T-cell (primary cell): Measurements from ENCODE around the gene PGM1. TPM values are rescaled to one million over a fixed set of nuclear protein-coding genes. Genes with fewer than 3 reads are reported as not detected.

Experiments
- ATAC-seq, 4 experiments: fragments of 200-7000 bp in 3 of 4; fragments of 150-1000 bp in 1 of 4; cut with Tn5 transposase; replicated peaks in 1 of 4; 1 replicate in 3 of 4; 2 replicates in 1 of 4; pipeline ENCODE4 v1.10.0; 2021; ENCODE audit warnings: moderate library complexity in 3 of 4, mild to moderate bottlenecking in 2 of 4, moderate number of reproducible peaks in 1 of 4
- CTCF ChIA-PET, 2 donors: fragments of 300-600 bp; sonication (Branson Sonifier 250); formaldehyde crosslinking; loops; one replicate each; lab custom pipeline; 2022; ENCODE audit warnings: antibody characterized with exemption in 2 of 2; lab: Charles Lee
- POLR2A ChIA-PET, 2 donors: fragments of 300-600 bp; sonication (Branson Sonifier 250); formaldehyde crosslinking; loops; one replicate each; lab custom pipeline; 2022; ENCODE audit warnings: antibody characterized with exemption in 2 of 2; lab: Charles Lee
- DNase-seq, 35 experiments: peaks; one replicate each; pipeline versions ENCODE4 v3.0.0 to v3.0.0-alpha.2; 2013 to 2023
- H3K27ac ChIP-seq: one replicate; pipeline ENCODE4 v1.5.1; 2013; ENCODE audit warnings: low read length
- H3K27me3 ChIP-seq, 2 experiments: replicated peaks in 1 of 2; 1 replicate in 1 of 2; 2 replicates in 1 of 2; pipeline versions ENCODE4 v1.6.1 to v1.7.0; 2013; ENCODE audit warnings: low read length in 1 of 2, mixed read lengths in 1 of 2; ENCODE audit not compliant: control insufficient read depth in 2 of 2, insufficient read depth in 2 of 2; ENCODE audit errors: extremely low read depth in 1 of 2
- H3K36me3 ChIP-seq, 2 donors: 1 replicate in 1 of 2; 2 replicates in 1 of 2; pipeline versions ENCODE4 v1.6.1 to v1.7.0; 2013; ENCODE audit warnings: low read length in 1 of 2; ENCODE audit not compliant: control insufficient read depth in 2 of 2, insufficient read depth in 1 of 2; ENCODE audit errors: extremely low read depth in 1 of 2
- H3K4me1 ChIP-seq, 2 experiments: 1 replicate in 1 of 2; 2 replicates in 1 of 2; pipeline versions ENCODE4 v1.6.1 to v1.7.0; 2013; ENCODE audit warnings: low read length in 2 of 2, mixed read lengths in 1 of 2; ENCODE audit not compliant: insufficient read depth in 2 of 2, control insufficient read depth in 1 of 2; ENCODE audit errors: extremely low read depth in 1 of 2
- H3K4me3 ChIP-seq, 2 donors: 1 replicate in 1 of 2; 2 replicates in 1 of 2; pipeline versions ENCODE4 v1.5.1 to v1.7.0; 2013; ENCODE audit warnings: mild to moderate bottlenecking in 2 of 2, low read length in 1 of 2, moderate library complexity in 1 of 2; ENCODE audit not compliant: control insufficient read depth in 1 of 2; ENCODE audit errors: extremely low read depth in 1 of 2
- H3K9me3 ChIP-seq: 2 replicates; pipeline ENCODE4 v1.7.0; 2013
- H3K27ac Mint-ChIP-seq, 2 donors: one replicate each; pipeline ENCODE4 v1.8.0; 2020 to 2021; ENCODE audit warnings: mild to moderate bottlenecking in 2 of 2, mixed read lengths in 2 of 2
- H3K27me3 Mint-ChIP-seq, 2 donors: one replicate each; pipeline ENCODE4 v1.8.0; 2021 to 2022; ENCODE audit warnings: mixed read lengths in 2 of 2
- H3K36me3 Mint-ChIP-seq: one replicate; pipeline ENCODE4 v1.8.0; 2021; ENCODE audit warnings: mixed read lengths
- H3K4me1 Mint-ChIP-seq, 3 donors: one replicate each; pipeline ENCODE4 v1.8.0; 2020 to 2022; ENCODE audit warnings: mixed read lengths in 3 of 3, mild to moderate bottlenecking in 1 of 3
- H3K4me3 Mint-ChIP-seq, 3 donors: one replicate each; pipeline ENCODE4 v1.8.0; 2020 to 2022; ENCODE audit warnings: mild to moderate bottlenecking in 3 of 3, mixed read lengths in 3 of 3, moderate library complexity in 3 of 3
- H3K9me3 Mint-ChIP-seq, 3 donors: one replicate each; pipeline ENCODE4 v1.8.0; 2020 to 2022; ENCODE audit warnings: mixed read lengths in 3 of 3
- WGBS: methylation state at CpG from one replicate; pipeline ENCODE4 v1.1.5; 2013; ENCODE audit warnings: missing lambda C conversion rate; ENCODE audit not compliant: insufficient coverage; 5-methylcytosine and 5-hydroxymethylcytosine counted together
- total RNA-seq, 35 experiments: library from RNA in 6 of 35; stranded (reverse) in 6 of 35; fragments of 120-200 nt in 1 of 35; gene quantifications; one replicate each; pipeline versions ENCODE4 v1.2.1 to v1.2.4 and lab custom pipeline; 2013 to 2026

The PGM1 gene
- total RNA-seq, 5 donors from 2014 or later (not counting 1 experiment from before 2014, with no cell fraction given): 12.2 to 17.3 (median 15.5) TPM

GRCh38 chr1:63621075-63621474 is 27.9 kb downstream of the PGM1 start:
- POLR2A ChIA-PET: no interaction called here
- ATAC-seq (no peak), DNase-seq (no peak)
- H3K36me3 Mint-ChIP-seq: peaks cover 14% of the 10 kb centered on the region
- H3K9me3 ChIP-seq: no peaks in the 10 kb centered on the region
- H3K27me3 ChIP-seq: no peaks in the 10 kb centered on the region
- H3K27ac ChIP-seq: no peak overlapping the region
- no peak overlapping the region for H3K4me3 ChIP-seq
- H3K9me3 Mint-ChIP-seq: no peaks in the 10 kb centered on the region
- no CpG with 5 or more reads among the region's 3 CpGs for WGBS
- H3K4me1 Mint-ChIP-seq: peaks cover 12 to 15% (median 14%) of the 10 kb centered on the region in 3 donors
- H3K4me1 ChIP-seq: no peaks in the 10 kb centered on the region
- no peak overlapping the region for H3K27ac Mint-ChIP-seq
- H3K27me3 Mint-ChIP-seq: no peaks in the 10 kb centered on the region
- no peak overlapping the region for H3K4me3 Mint-ChIP-seq
- no peaks in the 10 kb centered on the region for H3K36me3 ChIP-seq
- CTCF ChIA-PET: interaction anchor here (0.5 to 1.0 kb wide), 3 partner anchors 624 to 1956 kb away, joined by 3 read pairs; no protein-coding TSS in a partner anchor

DNA sequence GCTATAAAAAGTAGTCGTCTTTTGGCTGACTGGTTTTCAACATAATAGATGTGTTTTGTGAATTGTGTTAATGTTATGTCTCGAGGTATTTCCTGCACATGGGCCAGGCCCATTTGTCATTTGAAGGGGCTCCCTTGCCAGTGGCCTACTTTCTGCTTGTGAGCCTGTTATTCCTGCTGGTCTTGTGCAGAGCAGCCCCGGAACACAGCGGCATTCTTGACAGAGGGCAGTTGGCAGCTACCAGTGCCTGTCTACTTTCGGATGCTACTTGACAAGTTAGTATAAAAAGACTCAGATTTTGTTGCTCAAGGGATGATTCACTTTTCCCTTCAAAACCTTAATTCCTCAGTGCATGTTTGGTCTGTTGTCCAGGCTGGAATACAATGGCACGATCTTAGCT is 28.5 kb downstream of the PGM1 start:
- peaks cover 14% of the 10 kb centered on the region for H3K36me3 Mint-ChIP-seq
- H3K9me3 Mint-ChIP-seq: no peaks in the 10 kb centered on the region
- H3K27ac ChIP-seq: no peak overlapping the region
- H3K27ac Mint-ChIP-seq: no peak overlapping the region
- DNase-seq (no peak), ATAC-seq (no peak)
- ChIA-PET CTCF (no interaction called here), POLR2A (no interaction called here)
- H3K36me3 ChIP-seq: no peaks in the 10 kb centered on the region
- H3K27me3 Mint-ChIP-seq: no peaks in the 10 kb centered on the region
- H3K4me3 Mint-ChIP-seq: no peak overlapping the region
- H3K4me1 ChIP-seq: no peaks in the 10 kb centered on the region
- H3K4me1 Mint-ChIP-seq: peaks cover 12 to 15% (median 14%) of the 10 kb centered on the region in 3 donors
- H3K27me3 ChIP-seq: no peaks in the 10 kb centered on the region
- 92% methylated on average over 2 of the region's 6 CpGs for WGBS
- H3K4me3 ChIP-seq: no peak overlapping the region
- no peaks in the 10 kb centered on the region for H3K9me3 ChIP-seq

GRCh38 chr1:63622849-63623566 is 29.8 kb downstream of the PGM1 start:
- ATAC-seq (no peak), DNase-seq (no peak)
- H3K27me3 ChIP-seq: no peaks in the 10 kb centered on the region
- H3K27ac ChIP-seq: no peak overlapping the region
- Mint-ChIP-seq H3K4me3 (no peak overlapping the region), H3K27ac (no peak overlapping the region), H3K9me3 (no peaks in the 10 kb centered on the region), H3K36me3 (peaks cover 16% of the 10 kb centered on the region), H3K27me3 (no peaks in the 10 kb centered on the region), H3K4me1 (peaks cover 12 to 14% (median 14%) of the 10 kb centered on the region in 3 donors)
- ChIA-PET CTCF (interaction anchor here (1.2 to 1.4 kb wide), 2 partner anchors 10 to 514 kb away, joined by 4 read pairs; no protein-coding TSS in a partner anchor), POLR2A (no interaction called here)
- no peak overlapping the region for H3K4me3 ChIP-seq
- H3K4me1 ChIP-seq: no peaks in the 10 kb centered on the region
- H3K9me3 ChIP-seq: no peaks in the 10 kb centered on the region
- H3K36me3 ChIP-seq: no peaks in the 10 kb centered on the region
- WGBS: 100% methylated on average over 2 of the region's 7 CpGs

DNA sequence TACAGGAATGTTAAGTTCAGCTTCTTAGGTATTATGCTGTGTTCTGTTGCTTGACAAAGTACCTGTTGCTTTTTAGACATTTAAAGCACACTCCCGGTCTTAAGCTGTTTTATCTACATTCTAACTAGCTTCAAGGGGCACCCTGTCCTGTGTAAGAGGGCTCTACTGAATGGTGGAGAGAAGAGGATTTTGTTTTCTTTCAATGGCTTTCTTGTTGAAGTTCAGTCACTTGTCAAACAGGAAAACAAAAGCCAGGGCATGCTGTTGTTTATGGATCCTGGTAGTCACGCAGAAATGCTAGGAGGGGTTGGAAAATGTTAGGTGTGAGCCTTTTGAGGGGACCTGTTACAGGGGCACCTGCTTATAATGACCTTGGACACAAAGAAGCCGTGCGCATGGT is 30.7 kb downstream of the PGM1 start:
- H3K36me3 Mint-ChIP-seq: peaks cover 23% of the 10 kb centered on the region
- no peak for ATAC-seq
- H3K27me3 Mint-ChIP-seq: no peaks in the 10 kb centered on the region
- H3K4me3 Mint-ChIP-seq: no peak overlapping the region
- Histone ChIP-seq H3K4me3 (no peak overlapping the region), H3K36me3 (no peaks in the 10 kb centered on the region), H3K27ac (no peak overlapping the region), H3K4me1 (no peaks in the 10 kb centered on the region), H3K9me3 (no peaks in the 10 kb centered on the region), H3K27me3 (no peaks in the 10 kb centered on the region)
- no peak for DNase-seq
- peaks cover 12 to 14% (median 14%) of the 10 kb centered on the region in 3 donors for H3K4me1 Mint-ChIP-seq
- WGBS: 80% methylated on average over 1 of the region's 4 CpGs
- CTCF ChIA-PET: interaction anchor here in 1 of 2 donors (1.4 kb wide), 1 partner anchor 11 kb away, joined by 4 read pairs; no protein-coding TSS in a partner anchor
- no peaks in the 10 kb centered on the region for H3K9me3 Mint-ChIP-seq
- no peak overlapping the region for H3K27ac Mint-ChIP-seq
- POLR2A ChIA-PET: no interaction called here

- ChIA-PET CTCF (no interaction called here), POLR2A (no interaction called here)
- Histone ChIP-seq H3K4me3 (no peak overlapping the region), H3K4me1 (no peaks in the 10 kb centered on the region), H3K27me3 (no peaks in the 10 kb centered on the region), H3K36me3 (peaks cover 2 to 3% of the 10 kb centered on the region in 2 donors), H3K27ac (no peak overlapping the region), H3K9me3 (no peaks in the 10 kb centered on the region)
- peaks cover 20% of the 10 kb centered on the region for H3K36me3 Mint-ChIP-seq
- no peak for ATAC-seq
- WGBS: no CpG with 5 or more reads among the region's 1 CpG
- no peaks in the 10 kb centered on the region for H3K27me3 Mint-ChIP-seq
- no peak overlapping the region for H3K27ac Mint-ChIP-seq
- no peak for DNase-seq
- no peak overlapping the region for H3K4me3 Mint-ChIP-seq
- no peaks in the 10 kb centered on the region for H3K9me3 Mint-ChIP-seq
- peaks cover 12 to 14% (median 14%) of the 10 kb centered on the region in 3 donors for H3K4me1 Mint-ChIP-seq
These were observed 31.7 kb downstream of the PGM1 start for GRCh38 chr1:63624911-63625310.

GRCh38 chr1:63626222-63626621 is 33.0 kb downstream of the PGM1 start:
- 100% methylated on average over 1 of the region's 2 CpGs for WGBS
- ChIA-PET POLR2A (no interaction called here), CTCF (no interaction called here)
- no peak overlapping the region for H3K27ac Mint-ChIP-seq
- H3K4me3 ChIP-seq: no peak overlapping the region
- peaks cover 28% of the 10 kb centered on the region for H3K36me3 Mint-ChIP-seq
- no peaks in the 10 kb centered on the region for H3K9me3 ChIP-seq
- H3K27ac ChIP-seq: no peak overlapping the region
- peaks cover 12 to 14% (median 14%) of the 10 kb centered on the region in 3 donors for H3K4me1 Mint-ChIP-seq
- DNase-seq (no peak), ATAC-seq (no peak)
- H3K4me3 Mint-ChIP-seq: no peak overlapping the region
- peaks cover 5 to 14% of the 10 kb centered on the region in 2 donors for H3K36me3 ChIP-seq
- no peaks in the 10 kb centered on the region for H3K9me3 Mint-ChIP-seq
- H3K27me3 Mint-ChIP-seq: no peaks in the 10 kb centered on the region
- H3K27me3 ChIP-seq: no peaks in the 10 kb centered on the region
- H3K4me1 ChIP-seq: no peaks in the 10 kb centered on the region
